ENCODE measurements around the gene WNT1. TPM values are rescaled to one million over a fixed set of nuclear protein-coding genes. Genes with fewer than 3 reads are reported as not detected.
A peak's percentile ranks its signal among the peaks of the same experiment; 100 is the strongest.

The WNT1 gene
- total and polyA plus RNA-seq, 4 donors: 0.09 to 0.20 (median 0.15) TPM; not detected in 1

DNA sequence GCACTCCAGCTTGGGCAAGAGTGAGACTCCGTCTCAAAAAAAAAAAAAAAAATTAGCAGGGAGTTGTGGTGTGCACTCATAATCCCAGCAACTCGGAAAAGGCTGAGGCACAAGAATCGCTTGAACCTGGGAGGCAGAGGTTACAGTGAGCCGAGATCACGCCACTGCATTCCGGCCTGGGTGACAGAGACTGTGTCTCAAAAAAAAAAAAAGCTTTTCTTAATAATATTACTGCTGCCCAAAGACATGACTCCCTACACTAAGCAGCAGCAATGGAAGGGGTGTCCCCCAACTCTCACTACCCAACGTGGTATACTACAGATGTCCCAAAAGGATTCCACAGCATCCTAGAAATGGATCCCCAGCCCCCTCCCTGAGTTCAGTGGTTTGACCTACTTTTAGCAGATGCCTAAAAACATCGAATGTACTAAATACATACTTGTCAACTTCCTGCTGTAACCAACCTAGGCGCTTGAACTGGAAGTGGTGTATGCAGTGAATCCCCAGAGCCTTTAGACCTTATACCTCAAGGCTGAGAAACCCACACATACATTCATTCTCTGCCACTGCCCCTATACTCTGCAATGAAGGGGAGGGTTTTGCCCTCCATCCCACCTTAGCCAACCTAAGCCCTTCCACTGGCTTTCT lies 44.3 kb upstream of the WNT1 start:
- 83 to 90% methylated on average over 9 of the region's 9 CpGs for WGBS, 2 donors

DNA sequence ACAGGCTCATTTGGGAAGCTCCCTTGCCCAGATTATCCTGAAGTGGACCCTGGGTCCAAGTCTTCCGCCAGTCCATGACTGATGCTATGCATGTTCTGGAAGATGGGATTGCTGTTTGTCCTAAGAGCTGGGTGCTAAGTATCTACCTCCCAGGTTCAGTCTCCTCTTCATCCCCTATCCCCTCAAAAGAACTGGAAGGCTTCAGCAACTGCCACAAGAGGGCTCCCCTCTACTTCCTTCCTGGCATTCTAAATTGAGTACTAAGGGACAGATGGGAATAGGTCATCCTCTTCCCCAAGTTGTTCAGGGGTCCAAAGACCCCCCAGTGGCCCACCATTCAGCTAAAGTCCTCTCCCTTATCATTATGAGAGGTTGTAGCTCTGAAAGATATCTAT lies 43.8 kb upstream of the WNT1 start:
- no peaks in the 10 kb centered on the region for H3K4me1 ChIP-seq (ENCODE audit: control insufficient read depth in 5 of 5, insufficient read depth in 5 of 5, low read length in 5 of 5)
- 98 to 100% methylated on average over 1 of the region's 1 CpG for WGBS, 2 donors
- H3K36me3 ChIP-seq (ENCODE audit: control insufficient read depth in 4 of 4, insufficient read depth in 4 of 4, low read length in 4 of 4): peaks cover 5 to 38% (median 30%) of the 10 kb centered on the region in 4 donors
- H3K27me3 ChIP-seq (ENCODE audit: control insufficient read depth in 3 of 3, insufficient read depth in 3 of 3, low read length in 2 of 3): no peaks in the 10 kb centered on the region
- no peak overlapping the region for H3K9ac ChIP-seq (ENCODE audit: insufficient read depth in 1 of 2, low read length in 2 of 2)
- H3K27ac ChIP-seq (ENCODE audit: low read depth in 1 of 2, low read length in 1 of 2): peak overlapping the region in 1 of 2 donors; percentile 2
- H3K9me3 ChIP-seq (ENCODE audit: control insufficient read depth in 4 of 4, insufficient read depth in 3 of 4, low read length in 3 of 4): no peaks in the 10 kb centered on the region
- DNase-seq (peak in 1 of 3 donors; percentile 13), ATAC-seq (ENCODE audit: insufficient read depth, low FRiP score) (no peak)
- no peak overlapping the region for H3K4me3 ChIP-seq
- TF ChIP-seq, protein P1, sequence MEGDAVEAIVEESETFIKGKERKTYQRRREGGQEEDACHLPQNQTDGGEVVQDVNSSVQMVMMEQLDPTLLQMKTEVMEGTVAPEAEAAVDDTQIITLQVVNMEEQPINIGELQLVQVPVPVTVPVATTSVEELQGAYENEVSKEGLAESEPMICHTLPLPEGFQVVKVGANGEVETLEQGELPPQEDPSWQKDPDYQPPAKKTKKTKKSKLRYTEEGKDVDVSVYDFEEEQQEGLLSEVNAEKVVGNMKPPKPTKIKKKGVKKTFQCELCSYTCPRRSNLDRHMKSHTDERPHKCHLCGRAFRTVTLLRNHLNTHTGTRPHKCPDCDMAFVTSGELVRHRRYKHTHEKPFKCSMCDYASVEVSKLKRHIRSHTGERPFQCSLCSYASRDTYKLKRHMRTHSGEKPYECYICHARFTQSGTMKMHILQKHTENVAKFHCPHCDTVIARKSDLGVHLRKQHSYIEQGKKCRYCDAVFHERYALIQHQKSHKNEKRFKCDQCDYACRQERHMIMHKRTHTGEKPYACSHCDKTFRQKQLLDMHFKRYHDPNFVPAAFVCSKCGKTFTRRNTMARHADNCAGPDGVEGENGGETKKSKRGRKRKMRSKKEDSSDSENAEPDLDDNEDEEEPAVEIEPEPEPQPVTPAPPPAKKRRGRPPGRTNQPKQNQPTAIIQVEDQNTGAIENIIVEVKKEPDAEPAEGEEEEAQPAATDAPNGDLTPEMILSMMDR (IDR thresholded peaks at IDR 0.05; ENCODE audit: control extremely low read depth, extremely low read depth): no peak

More for the DNA sequence above, 44.3 kb upstream of the WNT1 start:
- no peak for ATAC-seq (ENCODE audit: insufficient read depth, low FRiP score)
- H3K9ac ChIP-seq (ENCODE audit: insufficient read depth in 1 of 2, low read length in 2 of 2): no peak overlapping the region
- no peaks in the 10 kb centered on the region for H3K4me1 ChIP-seq (ENCODE audit: control insufficient read depth in 5 of 5, insufficient read depth in 5 of 5, low read length in 5 of 5)
- H3K27ac ChIP-seq (ENCODE audit: low read depth in 1 of 2, low read length in 1 of 2): peak overlapping the region in 1 of 2 donors; percentile 2
- H3K4me3 ChIP-seq: no peak overlapping the region
- H3K9me3 ChIP-seq (ENCODE audit: control insufficient read depth in 4 of 4, insufficient read depth in 3 of 4, low read length in 3 of 4): no peaks in the 10 kb centered on the region
- no peak for DNase-seq
- TF ChIP-seq, protein P1 (IDR thresholded peaks at IDR 0.05; ENCODE audit: control extremely low read depth, extremely low read depth): no peak
- no peaks in the 10 kb centered on the region for H3K27me3 ChIP-seq (ENCODE audit: control insufficient read depth in 3 of 3, insufficient read depth in 3 of 3, low read length in 2 of 3)
- peaks cover 0 to 39% (median 30%) of the 10 kb centered on the region in 4 donors for H3K36me3 ChIP-seq (ENCODE audit: control insufficient read depth in 4 of 4, insufficient read depth in 4 of 4, low read length in 4 of 4)

DNA sequence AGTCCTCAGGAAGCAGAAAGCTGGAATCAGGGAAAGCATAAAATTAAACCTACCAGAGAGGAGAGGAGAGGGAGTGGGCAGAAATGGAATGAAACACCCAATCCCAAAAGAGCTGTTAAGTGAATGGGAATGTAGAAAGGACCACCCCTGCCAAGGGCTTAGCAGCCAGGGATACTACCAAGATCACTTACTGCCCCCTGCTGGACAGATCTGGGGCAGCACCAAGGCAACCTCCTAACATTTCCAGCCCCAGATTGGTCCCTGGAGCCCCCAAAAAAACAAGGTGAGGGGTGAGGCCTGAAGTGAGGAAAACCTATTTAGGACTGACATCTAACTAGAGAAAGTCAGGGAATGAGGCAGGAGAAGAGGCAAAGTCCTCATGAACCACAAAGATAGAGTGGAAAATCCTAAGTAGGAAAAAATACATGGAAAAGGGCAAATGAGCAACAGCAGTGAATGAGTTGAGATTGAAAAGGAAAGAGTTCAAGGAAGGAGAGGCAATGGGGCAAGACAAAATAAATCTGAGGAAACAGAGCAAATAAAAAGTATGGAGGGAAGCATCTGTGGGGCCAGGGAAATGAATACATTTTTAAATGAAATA lies 41.6 kb upstream of the WNT1 start:
- peak; percentile 67 for ATAC-seq (ENCODE audit: insufficient read depth, low FRiP score)
- H3K4me1 ChIP-seq (ENCODE audit: control insufficient read depth in 5 of 5, insufficient read depth in 5 of 5, low read length in 5 of 5): no peaks in the 10 kb centered on the region
- DNase-seq: peak; percentile 78 to 79 (median 79)
- H3K9me3 ChIP-seq (ENCODE audit: control insufficient read depth in 4 of 4, insufficient read depth in 3 of 4, low read length in 3 of 4): no peaks in the 10 kb centered on the region
- H3K27ac ChIP-seq (ENCODE audit: low read depth in 1 of 2, low read length in 1 of 2): no peak overlapping the region
- H3K9ac ChIP-seq (ENCODE audit: insufficient read depth in 1 of 2, low read length in 2 of 2): no peak overlapping the region
- H3K4me3 ChIP-seq: no peak overlapping the region
- no peaks in the 10 kb centered on the region for H3K27me3 ChIP-seq (ENCODE audit: control insufficient read depth in 3 of 3, insufficient read depth in 3 of 3, low read length in 2 of 3)
- H3K36me3 ChIP-seq (ENCODE audit: control insufficient read depth in 4 of 4, insufficient read depth in 4 of 4, low read length in 4 of 4): peaks cover 14 to 47% (median 29%) of the 10 kb centered on the region in 4 donors
- TF ChIP-seq, protein P1 (IDR thresholded peaks at IDR 0.05; ENCODE audit: control extremely low read depth, extremely low read depth): peak; percentile 47
